ENCODE results near the gene REG3G. TPM values are rescaled to one million over a fixed set of nuclear protein-coding genes. Genes with fewer than 3 reads are reported as not detected.

The REG3G gene
- total and polyA plus RNA-seq, 8 donors: 0.40 to 6.9 TPM; not detected in 6

- no peak overlapping the region for H3K27ac ChIP-seq
- intact Hi-C loops (cut with DNase I; ENCODE audit: low total_unique reads): no loop called here
- H3K27me3 ChIP-seq: peaks cover 5 to 36% (median 14%) of the 10 kb centered on the region in 3 donors
- peaks cover 5 to 14% (median 11%) of the 10 kb centered on the region in 4 donors for H3K4me1 ChIP-seq
- TF ChIP-seq POLR2A (IDR thresholded peaks at IDR 0.05): no peak
- no peak for TF ChIP-seq EP300 (IDR thresholded peaks at IDR 0.05)
- TF ChIP-seq, protein P1, sequence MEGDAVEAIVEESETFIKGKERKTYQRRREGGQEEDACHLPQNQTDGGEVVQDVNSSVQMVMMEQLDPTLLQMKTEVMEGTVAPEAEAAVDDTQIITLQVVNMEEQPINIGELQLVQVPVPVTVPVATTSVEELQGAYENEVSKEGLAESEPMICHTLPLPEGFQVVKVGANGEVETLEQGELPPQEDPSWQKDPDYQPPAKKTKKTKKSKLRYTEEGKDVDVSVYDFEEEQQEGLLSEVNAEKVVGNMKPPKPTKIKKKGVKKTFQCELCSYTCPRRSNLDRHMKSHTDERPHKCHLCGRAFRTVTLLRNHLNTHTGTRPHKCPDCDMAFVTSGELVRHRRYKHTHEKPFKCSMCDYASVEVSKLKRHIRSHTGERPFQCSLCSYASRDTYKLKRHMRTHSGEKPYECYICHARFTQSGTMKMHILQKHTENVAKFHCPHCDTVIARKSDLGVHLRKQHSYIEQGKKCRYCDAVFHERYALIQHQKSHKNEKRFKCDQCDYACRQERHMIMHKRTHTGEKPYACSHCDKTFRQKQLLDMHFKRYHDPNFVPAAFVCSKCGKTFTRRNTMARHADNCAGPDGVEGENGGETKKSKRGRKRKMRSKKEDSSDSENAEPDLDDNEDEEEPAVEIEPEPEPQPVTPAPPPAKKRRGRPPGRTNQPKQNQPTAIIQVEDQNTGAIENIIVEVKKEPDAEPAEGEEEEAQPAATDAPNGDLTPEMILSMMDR (IDR thresholded peaks at IDR 0.05): no peak
- no peak for TF ChIP-seq POLR2AphosphoS5 (IDR thresholded peaks at IDR 0.05)
- no peaks in the 10 kb centered on the region for H3K36me3 ChIP-seq
- no peaks in the 10 kb centered on the region for H3K9me3 ChIP-seq
- WGBS, 5 donors: 31 to 55% (median 35%) methylated on average over 25 of the region's 25 CpGs
- DNase-seq: no peak
- peak overlapping the region in 1 of 4 donors; percentile 37 for H3K4me3 ChIP-seq
Observed at GRCh38 chr2:78993518-78994148, 31.9 kb upstream of the REG3G start.

- no peak overlapping the region for H3K27ac ChIP-seq
Observed at GRCh38 chr2:78994789-78995188, 30.7 kb upstream of the REG3G start.

GRCh38 chr2:78999406-78999805 is 26.1 kb upstream of the REG3G start:
- Histone ChIP-seq H3K27me3 (peaks cover 0 to 8% (median 0%) of the 10 kb centered on the region in 3 donors), H3K4me1 (no peaks in the 10 kb centered on the region), H3K27ac (no peak overlapping the region), H3K4me3 (no peak overlapping the region), H3K9me3 (no peaks in the 10 kb centered on the region), H3K36me3 (no peaks in the 10 kb centered on the region)
- WGBS, 5 donors: 52 to 65% (median 57%) methylated on average over 3 of the region's 3 CpGs
- intact Hi-C loops (cut with DNase I; ENCODE audit: low total_unique reads): no loop called here
- TF ChIP-seq, protein P1 (IDR thresholded peaks at IDR 0.05): no peak
- TF ChIP-seq EP300 (IDR thresholded peaks at IDR 0.05) (no peak), POLR2AphosphoS5 (IDR thresholded peaks at IDR 0.05) (no peak), POLR2A (IDR thresholded peaks at IDR 0.05) (no peak)
- DNase-seq: peak in 1 of 2 donors; percentile 48

More at GRCh38 chr2:78994789-78995188, 30.7 kb upstream of the REG3G start:
- intact Hi-C loops (cut with DNase I; ENCODE audit: low total_unique reads): no loop called here
- no peak overlapping the region for H3K4me3 ChIP-seq
- DNase-seq: no peak
- 68 to 84% (median 73%) methylated on average over 1 of the region's 1 CpG for WGBS, 5 donors
- H3K27me3 ChIP-seq: peaks cover 5 to 36% (median 14%) of the 10 kb centered on the region in 3 donors
- no peaks in the 10 kb centered on the region for H3K36me3 ChIP-seq
- TF ChIP-seq, protein P1 (IDR thresholded peaks at IDR 0.05): no peak
- H3K9me3 ChIP-seq: no peaks in the 10 kb centered on the region
- peaks cover 5 to 14% (median 11%) of the 10 kb centered on the region in 4 donors for H3K4me1 ChIP-seq

DNA sequence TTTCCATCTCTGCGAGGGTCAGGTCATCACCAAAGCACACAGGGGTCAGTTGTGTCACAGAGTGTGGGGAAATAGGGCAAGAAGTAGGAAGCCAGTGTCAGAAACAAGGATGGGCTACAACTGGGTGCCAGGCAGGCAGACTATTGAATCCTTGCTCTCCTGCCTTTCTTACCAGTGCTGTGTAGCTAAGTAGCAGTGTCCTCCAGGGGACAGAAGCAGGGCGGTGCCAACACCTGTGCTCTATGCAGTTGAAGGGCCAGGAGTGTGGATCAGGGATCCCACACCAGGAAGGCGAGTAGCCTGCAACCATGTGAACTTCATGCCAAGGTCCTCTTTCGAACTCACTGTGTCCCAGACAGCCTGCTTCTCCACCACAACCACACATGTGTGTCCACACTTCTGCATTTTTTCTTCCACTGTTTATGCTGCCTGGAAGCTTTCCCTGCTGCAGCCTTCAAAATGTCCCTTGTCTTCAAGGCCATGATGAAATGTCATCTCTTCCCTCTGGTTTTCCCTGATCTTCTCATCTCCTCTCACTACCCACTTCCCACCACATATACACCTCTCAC is 25.4 kb upstream of the REG3G start:
- Histone ChIP-seq H3K36me3 (no peaks in the 10 kb centered on the region), H3K9me3 (no peaks in the 10 kb centered on the region), H3K27ac (no peak overlapping the region), H3K4me1 (no peaks in the 10 kb centered on the region), H3K27me3 (peaks cover 0 to under 1% (median 0%) of the 10 kb centered on the region in 3 donors), H3K4me3 (no peak overlapping the region)
- no peak for DNase-seq
- intact Hi-C loops (cut with DNase I; ENCODE audit: low total_unique reads): no loop called here
- 47 to 87% (median 64%) methylated on average over 3 to 4 of the region's 4 CpGs for WGBS, 5 donors
- TF ChIP-seq EP300 (IDR thresholded peaks at IDR 0.05) (no peak), POLR2A (IDR thresholded peaks at IDR 0.05) (no peak), POLR2AphosphoS5 (IDR thresholded peaks at IDR 0.05) (no peak)
- TF ChIP-seq, protein P1 (IDR thresholded peaks at IDR 0.05): no peak

All from stomach (tissue), 9 donors.